Hematopoietic multipotent progenitor cell treated with erythropoietin and hydrocortisone succinate and interleukin-3 and kit ligand, for 8 days (in vitro differentiated cells): ENCODE data around the gene PAM.
"Not testable (repeated sequence)": the region's sequence is repeated elsewhere in the genome, so short reads cannot be mapped to it uniquely, and the experiment has no call there.

Experiments used
- DNase-seq: peaks from one replicate; pipeline ENCODE4 v3.0.0-alpha.2; 2015

The PAM gene

GRCh38 chr5:102946414-102946813 is 191.3 kb downstream of the PAM start:
- DNase-seq = no peak

GRCh38 chr5:102946971-102947370 is 191.9 kb downstream of the PAM start:
- no peak for DNase-seq

- DNase-seq = no peak
Measured at GRCh38 chr5:102955488-102955887, 200.4 kb downstream of the PAM start.

GRCh38 chr5:102956599-102956998 is 201.5 kb downstream of the PAM start:
- no peak for DNase-seq

GRCh38 chr5:102957141-102957540 is 202.0 kb downstream of the PAM start:
- no peak for DNase-seq

GRCh38 chr5:102958481-102959011 is 203.4 kb downstream of the PAM start:
- DNase-seq = no peak

GRCh38 chr5:102959055-102959454 is 203.9 kb downstream of the PAM start:
- DNase-seq = no peak

- DNase-seq = no peak
Measured at GRCh38 chr5:102961671-102962070, 206.6 kb downstream of the PAM start.

GRCh38 chr5:102965653-102966052 is 210.5 kb downstream of the PAM start:
- DNase-seq = no peak

GRCh38 chr5:102969641-102970040 is 214.5 kb downstream of the PAM start:
- no peak for DNase-seq

- peak; percentile 41 for DNase-seq
Measured at GRCh38 chr5:102971676-102972293, 216.7 kb downstream of the PAM start.

- DNase-seq = no peak
Measured at GRCh38 chr5:102974177-102974576, 219.1 kb downstream of the PAM start.

GRCh38 chr5:102975045-102975444 is 219.9 kb downstream of the PAM start:
- peak; percentile 82 for DNase-seq

- DNase-seq = peak; percentile 26
Measured at GRCh38 chr5:102975457-102976182, 220.5 kb downstream of the PAM start.

GRCh38 chr5:102981957-102982635 is 227.0 kb downstream of the PAM start:
- no peak for DNase-seq

GRCh38 chr5:102986074-102986473 is 231.0 kb downstream of the PAM start:
- no peak for DNase-seq

- DNase-seq = no peak
Measured at GRCh38 chr5:102988459-102988858, 233.4 kb downstream of the PAM start.

- DNase-seq = no peak
Measured at GRCh38 chr5:102991802-102992201, 236.7 kb downstream of the PAM start.

- no peak for DNase-seq
Measured at GRCh38 chr5:102996011-102996575, 241.0 kb downstream of the PAM start.

- no peak for DNase-seq
Measured at GRCh38 chr5:102998224-102998623, 243.1 kb downstream of the PAM start.

GRCh38 chr5:102999191-102999590 is 244.1 kb downstream of the PAM start:
- no peak for DNase-seq

GRCh38 chr5:102999621-103000020 is 244.5 kb downstream of the PAM start:
- DNase-seq = not testable (repeated sequence)

- no peak for DNase-seq
Measured at GRCh38 chr5:103000089-103000488, 245.0 kb downstream of the PAM start.

GRCh38 chr5:103003872-103004271 is 248.8 kb downstream of the PAM start:
- no peak for DNase-seq
